Thoracic aorta (tissue), 2 donors: ENCODE measurements around the gene ALKBH5. TPM values are rescaled to one million over a fixed set of nuclear protein-coding genes. Genes with fewer than 3 reads are reported as not detected.

Experiments used
- ATAC-seq: fragments of 150-250 bp; one replicate; pipeline ENCODE4 v1.8.0; 2017; ENCODE audit warnings: low read depth; ENCODE audit not compliant: insufficient number of reproducible peaks, low FRiP score
- DNase-seq: peaks from one replicate; pipeline ENCODE4 v3.0.0-alpha.2; 2020; ENCODE audit warnings: low spot score
- H3K27ac ChIP-seq, 2 donors: fragments of 200-600 bp; sonication (generic); 1 replicate in 1 of 2; 2 replicates in 1 of 2; pipeline ENCODE4 v1.5.1; 2016; ENCODE audit warnings: mild to moderate bottlenecking in 2 of 2, moderate library complexity in 2 of 2
- H3K27me3 ChIP-seq: fragments of 200-600 bp; sonication (generic); replicated peaks from 2 replicates; pipeline ENCODE4 v1.6.0; 2016; ENCODE audit warnings: mild to moderate bottlenecking; ENCODE audit not compliant: insufficient read depth
- H3K36me3 ChIP-seq: fragments of 200-600 bp; sonication (generic); one replicate; pipeline ENCODE4 v1.5.1; 2016
- H3K4me1 ChIP-seq, 2 donors: fragments of 200-600 bp; sonication (generic); 1 replicate in 1 of 2; 2 replicates in 1 of 2; pipeline versions ENCODE4 v1.5.1 to v1.6.0; 2016; ENCODE audit warnings: low read depth in 2 of 2, mild to moderate bottlenecking in 1 of 2; ENCODE audit not compliant: control insufficient read depth in 1 of 2
- H3K4me3 ChIP-seq: fragments of 200-600 bp; sonication (generic); 2 replicates; pipeline ENCODE4 v1.5.1; 2016; ENCODE audit warnings: mild to moderate bottlenecking
- H3K9me3 ChIP-seq: fragments of 200-600 bp; sonication (generic); 2 replicates; pipeline ENCODE4 v1.5.1; 2016
- CTCF ChIP-seq: fragments of 200-600 bp; sonication (generic); IDR thresholded peaks from one replicate; pipeline ENCODE4 v1.5.1; 2019; ENCODE audit warnings: antibody characterized with exemption
- total RNA-seq, 2 donors: library from RNA; depleted of rRNA; stranded (reverse); fragments of >200 nt; gene quantifications; one replicate each; pipeline versions ENCODE4 v1.1.0 to v1.2.3, GENCODE V29; 2016

The ALKBH5 gene
- total RNA-seq, 2 donors from 2014 or later, result 89.6 to 105 TPM

GRCh38 chr17:18235743-18236256 lies 52.2 kb downstream of the ALKBH5 start:
- Histone ChIP-seq H3K27me3 (no peaks in the 10 kb centered on the region), H3K4me1 (peaks cover 0 to 6% of the 10 kb centered on the region in 2 donors), H3K4me3 (no peak overlapping the region), H3K9me3 (no peaks in the 10 kb centered on the region), H3K36me3 (peaks cover 30% of the 10 kb centered on the region), H3K27ac (peak overlapping the region; percentile 23 to 74)
- DNase-seq (no peak), ATAC-seq (peak; percentile 53)
- no peak for TF ChIP-seq CTCF

GRCh38 chr17:18236494-18236893 lies 52.9 kb downstream of the ALKBH5 start:
- H3K9me3 ChIP-seq, result no peaks in the 10 kb centered on the region
- H3K27me3 ChIP-seq, result no peaks in the 10 kb centered on the region
- H3K36me3 ChIP-seq, result peaks cover 33% of the 10 kb centered on the region
- no peak for ATAC-seq
- H3K4me1 ChIP-seq, result peaks cover 0 to 6% of the 10 kb centered on the region in 2 donors
- TF ChIP-seq CTCF, result no peak
- H3K27ac ChIP-seq, result no peak overlapping the region
- no peak for DNase-seq
- no peak overlapping the region for H3K4me3 ChIP-seq

- no peak for TF ChIP-seq CTCF
- Histone ChIP-seq H3K27me3 (no peaks in the 10 kb centered on the region), H3K27ac (no peak overlapping the region), H3K4me1 (peaks cover 0 to 6% of the 10 kb centered on the region in 2 donors), H3K4me3 (no peak overlapping the region), H3K9me3 (no peaks in the 10 kb centered on the region), H3K36me3 (peaks cover 39% of the 10 kb centered on the region)
- no peak for DNase-seq
- ATAC-seq, result no peak
Observed at GRCh38 chr17:18237461-18237860, 53.8 kb downstream of the ALKBH5 start.

- Histone ChIP-seq H3K4me1 (peaks cover 0 to 6% of the 10 kb centered on the region in 2 donors), H3K36me3 (peaks cover 34% of the 10 kb centered on the region), H3K27me3 (no peaks in the 10 kb centered on the region), H3K4me3 (no peak overlapping the region), H3K27ac (no peak overlapping the region), H3K9me3 (no peaks in the 10 kb centered on the region)
- ATAC-seq (no peak), DNase-seq (no peak)
- TF ChIP-seq CTCF, result no peak
Observed at GRCh38 chr17:18238299-18238698, 54.7 kb downstream of the ALKBH5 start.

- no peak overlapping the region for H3K27ac ChIP-seq
- no peak for TF ChIP-seq CTCF
- peaks cover 0 to 3% of the 10 kb centered on the region in 2 donors for H3K4me1 ChIP-seq
- ATAC-seq, result no peak
- no peaks in the 10 kb centered on the region for H3K27me3 ChIP-seq
- H3K4me3 ChIP-seq, result no peak overlapping the region
- peaks cover 33% of the 10 kb centered on the region for H3K36me3 ChIP-seq
- H3K9me3 ChIP-seq, result no peaks in the 10 kb centered on the region
- DNase-seq, result no peak
Observed at GRCh38 chr17:18240449-18240848, 56.8 kb downstream of the ALKBH5 start.
